RWPE2 (cell line): ENCODE data around the gene DEPDC5.

Experiments used
- ATAC-seq: fragments of 200-7000 bp; cut with Tn5 transposase; 3 replicates; pipeline ENCODE4 v1.9.1; 2021; ENCODE audit warnings: low read depth
- DNase-seq: peaks from one replicate; pipeline ENCODE4 v3.0.0-alpha.2; 2020; ENCODE audit warnings: low spot score
- H3K27ac ChIP-seq: fragments of 450-650 bp; 2 replicates; pipeline ENCODE4 v1.5.1; 2017; ENCODE audit warnings: mild to moderate bottlenecking; ENCODE audit not compliant: poor library complexity, severe bottlenecking
- H3K27me3 ChIP-seq: fragments of 250-450 bp; sonication (Bioruptor Pico); 2 replicates; pipeline ENCODE4 v1.5.1; 2021; ENCODE audit warnings: mild to moderate bottlenecking, moderate library complexity; ENCODE audit not compliant: insufficient read depth, poor library complexity, severe bottlenecking
- H3K36me3 ChIP-seq: fragments of 250-450 bp; sonication (Bioruptor Pico); 2 replicates; pipeline ENCODE4 v1.5.1; 2020; ENCODE audit warnings: low read depth, mild to moderate bottlenecking, moderate library complexity
- H3K4me1 ChIP-seq: fragments of 250-450 bp; sonication (Bioruptor Pico); 2 replicates; pipeline ENCODE4 v1.5.1; 2021; ENCODE audit warnings: mild to moderate bottlenecking, moderate library complexity; ENCODE audit not compliant: insufficient read depth, poor library complexity, severe bottlenecking
- H3K4me3 ChIP-seq: fragments of 250-450 bp; sonication (Bioruptor Pico); 2 replicates; pipeline ENCODE4 v1.5.1; 2021; ENCODE audit warnings: mild to moderate bottlenecking, moderate library complexity; ENCODE audit not compliant: severe bottlenecking
- H3K9me3 ChIP-seq: fragments of 250-450 bp; sonication (Bioruptor Pico); 2 replicates; pipeline ENCODE4 v1.5.1; 2021; ENCODE audit warnings: mild to moderate bottlenecking, moderate library complexity; ENCODE audit not compliant: severe bottlenecking
- TF ChIP-seq, protein P1 (sequence below): fragments of 450-650 bp; IDR thresholded peaks from one replicate; pipeline ENCODE4 v1.5.1; 2017; ENCODE audit warnings: mild to moderate bottlenecking, moderate library complexity; ENCODE audit not compliant: poor library complexity, severe bottlenecking

Gene DEPDC5

GRCh38 chr22:31917227-31917921 is 163.6 kb downstream of the DEPDC5 start:
- no peak overlapping the region for H3K27ac ChIP-seq
- ATAC-seq, result no peak
- DNase-seq, result no peak

DNA sequence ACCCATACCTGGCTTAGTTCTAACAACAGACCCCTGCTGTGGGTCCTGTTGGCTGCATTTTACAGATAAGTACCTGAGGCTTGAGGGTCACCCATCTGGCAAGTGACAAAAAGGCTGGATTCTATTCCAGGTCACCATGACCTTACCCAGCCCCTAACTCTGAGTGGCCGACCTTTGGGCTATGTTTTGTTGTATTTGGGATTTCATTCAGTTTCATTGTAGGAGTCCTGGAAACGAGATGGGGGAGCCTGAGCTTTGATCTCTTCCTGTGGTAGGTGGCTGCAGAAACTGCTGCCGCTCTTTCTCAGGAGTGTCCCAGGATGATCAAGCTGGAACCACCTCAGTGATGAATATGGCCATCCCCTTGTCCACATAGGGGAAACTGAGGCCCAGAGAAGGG is 165.9 kb downstream of the DEPDC5 start:
- Histone ChIP-seq H3K4me1 (no peaks in the 10 kb centered on the region), H3K27me3 (no peaks in the 10 kb centered on the region), H3K4me3 (no peak overlapping the region), H3K9me3 (no peaks in the 10 kb centered on the region), H3K27ac (no peak overlapping the region), H3K36me3 (no peaks in the 10 kb centered on the region)
- no peak for ATAC-seq
- DNase-seq, result no peak
- TF ChIP-seq, protein P1, sequence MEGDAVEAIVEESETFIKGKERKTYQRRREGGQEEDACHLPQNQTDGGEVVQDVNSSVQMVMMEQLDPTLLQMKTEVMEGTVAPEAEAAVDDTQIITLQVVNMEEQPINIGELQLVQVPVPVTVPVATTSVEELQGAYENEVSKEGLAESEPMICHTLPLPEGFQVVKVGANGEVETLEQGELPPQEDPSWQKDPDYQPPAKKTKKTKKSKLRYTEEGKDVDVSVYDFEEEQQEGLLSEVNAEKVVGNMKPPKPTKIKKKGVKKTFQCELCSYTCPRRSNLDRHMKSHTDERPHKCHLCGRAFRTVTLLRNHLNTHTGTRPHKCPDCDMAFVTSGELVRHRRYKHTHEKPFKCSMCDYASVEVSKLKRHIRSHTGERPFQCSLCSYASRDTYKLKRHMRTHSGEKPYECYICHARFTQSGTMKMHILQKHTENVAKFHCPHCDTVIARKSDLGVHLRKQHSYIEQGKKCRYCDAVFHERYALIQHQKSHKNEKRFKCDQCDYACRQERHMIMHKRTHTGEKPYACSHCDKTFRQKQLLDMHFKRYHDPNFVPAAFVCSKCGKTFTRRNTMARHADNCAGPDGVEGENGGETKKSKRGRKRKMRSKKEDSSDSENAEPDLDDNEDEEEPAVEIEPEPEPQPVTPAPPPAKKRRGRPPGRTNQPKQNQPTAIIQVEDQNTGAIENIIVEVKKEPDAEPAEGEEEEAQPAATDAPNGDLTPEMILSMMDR, result no peak

More at GRCh38 chr22:31917227-31917921, 163.6 kb downstream of the DEPDC5 start:
- no peaks in the 10 kb centered on the region for H3K9me3 ChIP-seq
- TF ChIP-seq, protein P1, result no peak
- H3K4me3 ChIP-seq, result no peak overlapping the region
- H3K36me3 ChIP-seq, result no peaks in the 10 kb centered on the region
- H3K4me1 ChIP-seq, result no peaks in the 10 kb centered on the region
- H3K27me3 ChIP-seq, result no peaks in the 10 kb centered on the region

GRCh38 chr22:31920306-31920705 is 166.5 kb downstream of the DEPDC5 start:
- TF ChIP-seq, protein P1, result no peak
- ATAC-seq (no peak), DNase-seq (no peak)
- no peaks in the 10 kb centered on the region for H3K36me3 ChIP-seq
- H3K4me1 ChIP-seq, result no peaks in the 10 kb centered on the region
- no peak overlapping the region for H3K27ac ChIP-seq
- H3K4me3 ChIP-seq, result no peak overlapping the region
- no peaks in the 10 kb centered on the region for H3K27me3 ChIP-seq
- H3K9me3 ChIP-seq, result no peaks in the 10 kb centered on the region

- no peaks in the 10 kb centered on the region for H3K4me1 ChIP-seq
- TF ChIP-seq, protein P1, result no peak
- H3K27me3 ChIP-seq, result no peaks in the 10 kb centered on the region
- no peak for ATAC-seq
- no peaks in the 10 kb centered on the region for H3K9me3 ChIP-seq
- H3K27ac ChIP-seq, result no peak overlapping the region
- no peaks in the 10 kb centered on the region for H3K36me3 ChIP-seq
- no peak overlapping the region for H3K4me3 ChIP-seq
- DNase-seq, result no peak
Observed at GRCh38 chr22:31921106-31921505, 167.3 kb downstream of the DEPDC5 start.

GRCh38 chr22:31922534-31922933 is 168.7 kb downstream of the DEPDC5 start:
- no peak for ATAC-seq

More at GRCh38 chr22:31922534-31922933, 168.7 kb downstream of the DEPDC5 start:
- no peak for DNase-seq
- TF ChIP-seq, protein P1, result no peak
- no peaks in the 10 kb centered on the region for H3K27me3 ChIP-seq
- no peak overlapping the region for H3K27ac ChIP-seq
- no peaks in the 10 kb centered on the region for H3K36me3 ChIP-seq
- H3K4me1 ChIP-seq, result no peaks in the 10 kb centered on the region
- H3K9me3 ChIP-seq, result no peaks in the 10 kb centered on the region
- H3K4me3 ChIP-seq, result no peak overlapping the region
